SK-N-SH (cell line): ENCODE results near the gene MPP3. TPM values are rescaled to one million over a fixed set of nuclear protein-coding genes. Genes with fewer than 3 reads are reported as not detected.

Experiments
- CTCF ChIA-PET: fragments of 300-600, 350-600 bp; formaldehyde crosslinking; extraction: SDS; loops from one replicate; lab custom pipeline; 2021; lab: Yijun Ruan, JAX
- POLR2A ChIA-PET: fragments of 350-600 bp; sonication (Branson Sonifier 250); formaldehyde crosslinking; extraction: SDS; loops from one replicate; lab custom pipeline; 2020; ENCODE audit warnings: antibody characterized with exemption, inconsistent platforms; lab: Yijun Ruan, JAX
- DNase-seq: peaks from one replicate; pipeline ENCODE4 v3.0.0; 2012
- H2AFZ ChIP-seq: fragments of 200-600 bp; sonication (generic); 2 replicates; pipeline ENCODE4 v1.8.1; 2016; ENCODE audit warnings: antibody characterized with exemption, mild to moderate bottlenecking, low read depth
- H3F3A ChIP-seq: fragments of 200-600 bp; sonication (generic); replicated peaks from 2 replicates; pipeline ENCODE3; 2016; ENCODE audit warnings: antibody characterized with exemption, mild to moderate bottlenecking; ENCODE audit not compliant: insufficient read depth
- H3K27ac ChIP-seq, 2 experiments: fragments of 200-500 bp in 1 of 2; fragments of 200-600 bp in 1 of 2; sonication (Bioruptor generic) in 1 of 2; sonication (generic), shearing (Covaris generic) in 1 of 2; 2 replicates each; pipeline versions ENCODE4 v1.5.1 to v1.6.1; 2014 to 2016; ENCODE audit warnings: low read depth in 2 of 2, inconsistent platforms in 1 of 2, low read length in 1 of 2, mild to moderate bottlenecking in 1 of 2, mixed read lengths in 1 of 2
- H3K27me3 ChIP-seq: fragments of 200-600 bp; sonication (generic), shearing (Covaris generic); 2 replicates; pipeline ENCODE4 v1.6.1; 2016; ENCODE audit warnings: mixed run types; ENCODE audit not compliant: insufficient read depth
- H3K36me3 ChIP-seq, 2 experiments: fragments of 200-500 bp in 1 of 2; fragments of 200-600 bp in 1 of 2; sonication (Bioruptor generic) in 1 of 2; sonication (generic) in 1 of 2; replicated peaks in 1 of 2; 2 replicates each; pipeline versions ENCODE3 to v1.5.1; 2014 to 2016; ENCODE audit warnings: low read length in 1 of 2, mild to moderate bottlenecking in 1 of 2; ENCODE audit not compliant: insufficient read depth in 2 of 2, control insufficient read depth in 1 of 2
- H3K4me1 ChIP-seq, 2 experiments: fragments of 200-500 bp in 1 of 2; fragments of 200-600 bp in 1 of 2; sonication (Bioruptor generic) in 1 of 2; sonication (generic), shearing (Covaris generic) in 1 of 2; 2 replicates each; pipeline versions ENCODE4 v1.5.1 to v1.6.1; 2014 to 2016; ENCODE audit warnings: low read depth in 1 of 2, low read length in 1 of 2, mixed run types in 1 of 2; ENCODE audit not compliant: insufficient read depth in 2 of 2, control insufficient read depth in 1 of 2
- H3K4me2 ChIP-seq: fragments of 200-600 bp; sonication (generic), shearing (Covaris generic); 2 replicates; pipeline ENCODE4 v1.6.1; 2017; ENCODE audit warnings: mixed run types
- H3K4me3 ChIP-seq, 2 experiments: fragments of 200-500 bp in 1 of 2; fragments of 200-600 bp in 1 of 2; sonication (Bioruptor generic) in 1 of 2; sonication (generic), shearing (Covaris generic) in 1 of 2; 2 replicates each; pipeline versions ENCODE4 v1.5.1 to v1.8.1; 2014 to 2016; ENCODE audit warnings: low read depth in 2 of 2, inconsistent platforms in 1 of 2, low read length in 1 of 2, mild to moderate bottlenecking in 1 of 2, mixed read lengths in 1 of 2, moderate library complexity in 1 of 2
- H3K79me2 ChIP-seq: fragments of 200-600 bp; sonication (generic); 2 replicates; pipeline ENCODE4 v1.8.1; 2017; ENCODE audit warnings: mild to moderate bottlenecking; ENCODE audit not compliant: insufficient read depth
- H3K9ac ChIP-seq: fragments of 200-600 bp; sonication (generic); 2 replicates; pipeline ENCODE4 v1.6.1; 2017; ENCODE audit warnings: mixed run types
- H3K9me2 ChIP-seq: fragments of 200-600 bp; sonication (generic); 2 replicates; pipeline ENCODE4 v1.6.1; 2017; ENCODE audit warnings: mixed run types
- H3K9me3 ChIP-seq: fragments of 200-600 bp; sonication (generic); 2 replicates; pipeline ENCODE4 v1.6.1; 2017; ENCODE audit warnings: mixed run types, mild to moderate bottlenecking, moderate library complexity
- H4K20me1 ChIP-seq: fragments of 200-600 bp; sonication (generic); 2 replicates; pipeline ENCODE4 v1.6.1; 2017; ENCODE audit warnings: mild to moderate bottlenecking, mixed run types; ENCODE audit not compliant: insufficient read depth
- ELF1 ChIP-seq: IDR thresholded peaks from 2 replicates; pipeline ENCODE4 v1.4.0; 2012
- EP300 ChIP-seq, 2 experiments: IDR thresholded peaks; 2 replicates each; pipeline versions ENCODE4 v1.4.0 to v1.6.1; 2012; ENCODE audit warnings: borderline replicate concordance in 1 of 2, low read depth in 1 of 2, low read length in 1 of 2
- EZH2phosphoT487 ChIP-seq: fragments of 200-600 bp; sonication (generic); IDR thresholded peaks from 2 replicates; pipeline ENCODE4 v1.6.1; 2017; ENCODE audit warnings: low read depth, mixed run types, mild to moderate bottlenecking, antibody characterized with exemption, moderate library complexity, borderline replicate concordance
- FOSL2 ChIP-seq: IDR thresholded peaks from 2 replicates; pipeline ENCODE4 v1.4.0; 2012; ENCODE audit warnings: low read depth, mild to moderate bottlenecking, moderate library complexity, borderline replicate concordance
- FOXJ3 ChIP-seq: sonication (generic); formaldehyde crosslinking; IDR thresholded peaks from 2 replicates; pipeline ENCODE4 v1.5.1; 2020; ENCODE audit warnings: mild to moderate bottlenecking, missing genetic modification reagents
- FOXM1 ChIP-seq: IDR thresholded peaks from 2 replicates; pipeline ENCODE4 v1.4.0; 2012; ENCODE audit warnings: low read depth, mild to moderate bottlenecking
- GATA2 ChIP-seq: sonication (generic); formaldehyde crosslinking; IDR thresholded peaks from 2 replicates; pipeline ENCODE4 v1.5.0; 2020; ENCODE audit warnings: mild to moderate bottlenecking, missing genetic modification reagents
- MXI1 ChIP-seq: IDR thresholded peaks from 2 replicates; pipeline ENCODE4 v1.6.1; 2012; ENCODE audit warnings: mild to moderate bottlenecking, low read depth, low read length, improper control_type of control experiment
- NFIC ChIP-seq: IDR thresholded peaks from 2 replicates; pipeline ENCODE4 v1.4.0; 2012; ENCODE audit warnings: borderline replicate concordance
- NRF1 ChIP-seq: IDR thresholded peaks from 2 replicates; pipeline ENCODE4 v1.6.1; 2012; ENCODE audit warnings: low read depth, mild to moderate bottlenecking, low read length
- POLR2AphosphoS5 ChIP-seq: IDR thresholded peaks from 2 replicates; pipeline ENCODE4 v1.6.1; 2012; ENCODE audit warnings: low read depth, low read length
- RXRA ChIP-seq: IDR thresholded peaks from 2 replicates; pipeline ENCODE4 v1.4.0; 2012; ENCODE audit warnings: low read depth, mild to moderate bottlenecking, borderline replicate concordance
- TEAD4 ChIP-seq: IDR thresholded peaks from 2 replicates; pipeline ENCODE4 v1.4.0; 2012; ENCODE audit warnings: mild to moderate bottlenecking, borderline replicate concordance; ENCODE audit not compliant: insufficient read depth
- YY1 ChIP-seq: IDR thresholded peaks from 2 replicates; pipeline ENCODE4 v1.4.0; 2012; ENCODE audit warnings: low read depth, mild to moderate bottlenecking
- WGBS: methylation state at CpG from one replicate; pipeline ENCODE4 v1.1.6; 2017; ENCODE audit warnings: low lambda C conversion rate; 5-methylcytosine and 5-hydroxymethylcytosine counted together
- polyA plus RNA-seq, 3 experiments: library from polyadenylated mRNA; depleted of rRNA; stranded (reverse); fragments of >200 nt; gene quantifications; 2 replicates each; pipeline ENCODE4 v1.2.3, GENCODE V29; 2012
- TF ChIP-seq, protein P1 (sequence below): fragments of 150-350 bp; IDR thresholded peaks from 2 replicates; pipeline ENCODE4 v1.6.1; 2017; ENCODE audit warnings: antibody characterized with exemption, low read length, low read depth, borderline replicate concordance
- TF ChIP-seq, protein P2 (sequence below): IDR thresholded peaks from 2 replicates; pipeline ENCODE4 v1.4.0; 2012; ENCODE audit warnings: low read depth, borderline replicate concordance
- TF ChIP-seq, protein P3 (sequence below): IDR thresholded peaks from 2 replicates; pipeline ENCODE4 v1.4.0; 2012; ENCODE audit warnings: low read depth, borderline replicate concordance
- TF ChIP-seq, protein P4 (sequence below): IDR thresholded peaks from 2 replicates; pipeline ENCODE4; 2012

The MPP3 gene
- polyA plus RNA-seq, 1 of the 3 experiments (the other 2 are of a cell fraction), result 14.1 TPM

DNA sequence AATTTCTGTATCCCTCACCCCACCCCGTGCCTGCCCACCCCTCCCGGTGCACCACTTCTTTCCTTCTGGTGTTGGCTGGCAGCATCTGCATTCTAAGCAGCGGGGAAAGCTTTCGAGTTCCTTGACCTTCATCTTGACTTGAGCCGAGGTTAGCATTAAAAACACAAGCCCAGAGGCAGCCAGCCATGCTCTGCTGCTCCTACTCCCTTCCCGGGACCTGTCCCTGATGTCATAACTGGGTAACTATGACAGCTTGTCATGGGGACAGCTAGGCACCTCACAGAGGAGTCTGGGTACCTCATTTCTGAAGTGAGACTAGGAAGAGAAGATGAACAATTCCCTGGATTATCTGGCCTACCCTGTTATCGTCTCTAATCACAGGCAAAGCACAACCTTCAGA is 52.8 kb downstream of the MPP3 start, which contains the start of gene CFAP97D1:
CFAP97D1 (plus strand) TSS at position 301 of the 400 bp plus-strand sequence; CDS start at position 329, 28 bp downstream.
- no peaks in the 10 kb centered on the region for H3K27me3 ChIP-seq
- TF ChIP-seq RXRA (no peak), YY1 (no peak), NFIC (no peak), MXI1 (no peak), GATA2 (no peak), NRF1 (no peak), EZH2phosphoT487 (no peak), FOXJ3 (no peak), POLR2AphosphoS5 (no peak), ELF1 (no peak), TEAD4 (no peak), EP300 (IDR thresholded peaks at IDR 0.05; ENCODE audit: borderline replicate concordance in 1 of 2, low read depth in 1 of 2, low read length in 1 of 2) (no peak), FOSL2 (no peak), FOXM1 (no peak)
- TF ChIP-seq, protein P1, sequence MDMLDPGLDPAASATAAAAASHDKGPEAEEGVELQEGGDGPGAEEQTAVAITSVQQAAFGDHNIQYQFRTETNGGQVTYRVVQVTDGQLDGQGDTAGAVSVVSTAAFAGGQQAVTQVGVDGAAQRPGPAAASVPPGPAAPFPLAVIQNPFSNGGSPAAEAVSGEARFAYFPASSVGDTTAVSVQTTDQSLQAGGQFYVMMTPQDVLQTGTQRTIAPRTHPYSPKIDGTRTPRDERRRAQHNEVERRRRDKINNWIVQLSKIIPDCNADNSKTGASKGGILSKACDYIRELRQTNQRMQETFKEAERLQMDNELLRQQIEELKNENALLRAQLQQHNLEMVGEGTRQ, result no peak
- TF ChIP-seq, protein P2, sequence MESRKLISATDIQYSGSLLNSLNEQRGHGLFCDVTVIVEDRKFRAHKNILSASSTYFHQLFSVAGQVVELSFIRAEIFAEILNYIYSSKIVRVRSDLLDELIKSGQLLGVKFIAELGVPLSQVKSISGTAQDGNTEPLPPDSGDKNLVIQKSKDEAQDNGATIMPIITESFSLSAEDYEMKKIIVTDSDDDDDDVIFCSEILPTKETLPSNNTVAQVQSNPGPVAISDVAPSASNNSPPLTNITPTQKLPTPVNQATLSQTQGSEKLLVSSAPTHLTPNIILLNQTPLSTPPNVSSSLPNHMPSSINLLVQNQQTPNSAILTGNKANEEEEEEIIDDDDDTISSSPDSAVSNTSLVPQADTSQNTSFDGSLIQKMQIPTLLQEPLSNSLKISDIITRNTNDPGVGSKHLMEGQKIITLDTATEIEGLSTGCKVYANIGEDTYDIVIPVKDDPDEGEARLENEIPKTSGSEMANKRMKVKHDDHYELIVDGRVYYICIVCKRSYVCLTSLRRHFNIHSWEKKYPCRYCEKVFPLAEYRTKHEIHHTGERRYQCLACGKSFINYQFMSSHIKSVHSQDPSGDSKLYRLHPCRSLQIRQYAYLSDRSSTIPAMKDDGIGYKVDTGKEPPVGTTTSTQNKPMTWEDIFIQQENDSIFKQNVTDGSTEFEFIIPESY, result no peak
- TF ChIP-seq, protein P3, sequence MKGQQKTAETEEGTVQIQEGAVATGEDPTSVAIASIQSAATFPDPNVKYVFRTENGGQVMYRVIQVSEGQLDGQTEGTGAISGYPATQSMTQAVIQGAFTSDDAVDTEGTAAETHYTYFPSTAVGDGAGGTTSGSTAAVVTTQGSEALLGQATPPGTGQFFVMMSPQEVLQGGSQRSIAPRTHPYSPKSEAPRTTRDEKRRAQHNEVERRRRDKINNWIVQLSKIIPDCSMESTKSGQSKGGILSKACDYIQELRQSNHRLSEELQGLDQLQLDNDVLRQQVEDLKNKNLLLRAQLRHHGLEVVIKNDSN, result no peak
- TF ChIP-seq, protein P4, sequence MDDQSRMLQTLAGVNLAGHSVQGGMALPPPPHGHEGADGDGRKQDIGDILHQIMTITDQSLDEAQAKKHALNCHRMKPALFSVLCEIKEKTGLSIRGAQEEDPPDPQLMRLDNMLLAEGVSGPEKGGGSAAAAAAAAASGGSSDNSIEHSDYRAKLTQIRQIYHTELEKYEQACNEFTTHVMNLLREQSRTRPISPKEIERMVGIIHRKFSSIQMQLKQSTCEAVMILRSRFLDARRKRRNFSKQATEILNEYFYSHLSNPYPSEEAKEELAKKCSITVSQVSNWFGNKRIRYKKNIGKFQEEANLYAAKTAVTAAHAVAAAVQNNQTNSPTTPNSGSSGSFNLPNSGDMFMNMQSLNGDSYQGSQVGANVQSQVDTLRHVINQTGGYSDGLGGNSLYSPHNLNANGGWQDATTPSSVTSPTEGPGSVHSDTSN, result no peak
- H3K4me3 ChIP-seq, result peak within 1 kb of the TSS; percentile 77 to 84
- H3K27ac ChIP-seq, result peak within 1 kb of the TSS in 1 of 2 experiments; percentile 95; a peak in 2 of 4 replicates
- 86% methylated on average over 7 of the region's 7 CpGs for WGBS
- H3K9ac ChIP-seq, result peak within 1 kb of the TSS; percentile 100
- POLR2A ChIA-PET, result no interaction called here
- peaks cover 1 to 14% of the 10 kb centered on the region in 2 experiments for H3K36me3 ChIP-seq
- H3K4me1 ChIP-seq, result peaks cover 8 to 18% of the 10 kb centered on the region in 2 experiments; a peak in 2 of 4 replicates
- CTCF ChIA-PET, result interaction anchor here (1.0 to 6.2 kb wide), 5 partner anchors 13 to 85 kb away, joined by 3 to 59 read pairs (median 11); partner anchors contain the start of gene CD300LG
- H3K9me3 ChIP-seq, result no peaks in the 10 kb centered on the region
- DNase-seq, result no peak
- peaks cover 17% of the 10 kb centered on the region for H3F3A ChIP-seq
- H3K79me2 ChIP-seq, result peaks cover 35% of the 10 kb centered on the region
- peaks cover 13% of the 10 kb centered on the region for H4K20me1 ChIP-seq
- peak within 1 kb of the TSS; percentile 99 for H3K4me2 ChIP-seq
- H2AFZ ChIP-seq, result peak within 1 kb of the TSS; percentile 89
- no peaks in the 10 kb centered on the region for H3K9me2 ChIP-seq
